ENCODE results near the gene SH3GL2.

The SH3GL2 gene

GRCh38 chr9:17813798-17814197, 234.9 kb downstream of the SH3GL2 start:
- no peak for DNase-seq (ENCODE audit: low read depth)

DNA sequence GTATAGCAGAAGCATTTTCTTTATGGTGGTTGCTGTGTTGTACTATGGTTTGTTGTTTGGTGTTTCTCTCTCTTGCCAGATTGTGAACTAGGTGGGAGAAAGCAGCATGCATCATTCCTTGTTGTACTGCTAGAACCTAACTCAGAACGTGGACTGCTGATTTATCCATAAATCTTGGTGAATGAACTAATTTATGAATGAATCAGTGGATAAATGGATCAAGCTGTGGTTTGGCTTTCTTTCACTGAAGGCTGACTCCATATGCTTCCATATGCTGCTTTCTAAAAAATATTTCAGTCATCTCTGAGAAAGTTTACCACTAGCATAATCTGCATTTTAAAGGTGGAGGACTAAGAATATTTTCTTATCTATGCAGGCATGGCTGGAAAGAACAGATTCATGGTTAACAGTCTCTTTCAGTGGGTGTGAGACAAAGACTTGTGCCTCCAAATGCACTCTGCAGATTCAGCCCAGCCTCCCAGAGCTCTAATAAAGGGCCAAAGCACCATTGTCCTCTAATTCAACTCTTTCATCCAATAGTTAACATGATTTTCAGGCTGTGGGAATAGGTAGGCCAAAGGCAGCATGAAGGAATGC, 237.7 kb downstream of the SH3GL2 start:
- DNase-seq (ENCODE audit: low read depth): no peak

GRCh38 chr9:17824191-17824590, 245.3 kb downstream of the SH3GL2 start:
- no peak for DNase-seq (ENCODE audit: low read depth)

GRCh38 chr9:17824616-17825264, 245.9 kb downstream of the SH3GL2 start:
- DNase-seq (ENCODE audit: low read depth): no peak

DNA sequence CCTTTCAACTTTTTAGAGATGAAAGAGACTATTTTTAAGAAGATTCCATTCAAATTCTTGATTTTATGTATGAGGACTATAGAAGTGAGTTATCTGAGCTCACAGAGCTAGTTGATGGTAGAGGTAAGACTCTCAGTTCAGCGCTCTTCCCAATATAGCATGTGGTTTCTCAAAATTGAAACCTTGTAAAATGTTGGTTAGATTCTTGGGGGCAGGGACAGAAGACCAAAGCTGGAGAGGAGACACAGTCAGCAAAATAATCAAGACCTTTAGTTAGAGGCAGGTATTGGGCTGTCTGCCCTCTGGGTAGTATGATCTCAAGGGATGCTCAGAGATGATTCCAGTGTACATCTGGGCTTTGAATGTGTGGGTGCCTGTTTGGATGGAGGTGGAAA, 246.4 kb downstream of the SH3GL2 start:
- no peak for DNase-seq (ENCODE audit: low read depth)

DNA sequence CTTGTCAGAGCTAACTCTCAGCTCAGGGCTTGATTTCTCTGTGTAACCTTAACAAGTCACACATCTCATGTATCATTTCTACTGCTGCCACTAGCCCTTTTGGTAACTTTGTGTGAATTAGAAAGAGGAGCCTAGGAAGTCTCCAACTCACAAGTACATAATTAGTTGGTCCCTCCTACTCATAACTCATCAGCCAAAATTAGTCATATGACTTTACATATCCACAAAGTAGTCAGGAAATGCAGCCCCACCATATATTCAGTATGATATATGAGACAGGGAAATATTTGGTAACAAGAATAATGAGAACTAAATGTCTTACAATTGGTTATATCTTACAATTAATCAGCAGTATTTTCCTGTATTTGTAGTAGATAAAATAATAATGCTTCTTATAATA, 250.2 kb downstream of the SH3GL2 start:
- no peak for DNase-seq (ENCODE audit: low read depth)

DNA sequence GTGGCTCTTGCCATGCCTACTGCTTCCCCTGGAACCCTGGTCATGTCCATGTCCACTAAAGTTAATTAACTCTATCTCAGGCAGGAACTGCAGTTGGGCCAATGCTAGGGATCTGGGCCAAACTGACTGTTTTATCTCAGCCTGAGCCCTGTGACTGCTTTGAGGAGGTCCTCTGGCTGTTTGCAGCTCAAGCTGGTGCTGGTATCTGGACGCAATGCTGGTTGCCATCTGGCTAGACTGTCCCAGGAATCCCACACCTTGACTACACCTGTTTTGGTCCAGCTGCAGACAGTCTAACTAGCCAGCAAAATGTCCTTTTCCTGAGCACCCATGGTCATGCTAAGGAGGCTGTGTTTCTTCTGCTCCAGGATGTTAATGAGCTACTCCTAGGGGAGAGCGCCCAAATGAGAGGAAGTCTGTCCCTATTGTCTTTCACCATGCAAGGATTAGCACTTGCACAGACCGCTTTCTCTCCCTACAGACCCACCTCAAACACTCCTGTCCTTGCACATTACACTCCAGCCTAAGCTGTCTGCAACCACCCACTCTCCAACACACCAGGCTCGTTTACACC, 251.0 kb downstream of the SH3GL2 start:
- DNase-seq (ENCODE audit: low read depth): no peak

GRCh38 chr9:17832812-17833211, 253.9 kb downstream of the SH3GL2 start:
- DNase-seq (ENCODE audit: low read depth): no peak

DNA sequence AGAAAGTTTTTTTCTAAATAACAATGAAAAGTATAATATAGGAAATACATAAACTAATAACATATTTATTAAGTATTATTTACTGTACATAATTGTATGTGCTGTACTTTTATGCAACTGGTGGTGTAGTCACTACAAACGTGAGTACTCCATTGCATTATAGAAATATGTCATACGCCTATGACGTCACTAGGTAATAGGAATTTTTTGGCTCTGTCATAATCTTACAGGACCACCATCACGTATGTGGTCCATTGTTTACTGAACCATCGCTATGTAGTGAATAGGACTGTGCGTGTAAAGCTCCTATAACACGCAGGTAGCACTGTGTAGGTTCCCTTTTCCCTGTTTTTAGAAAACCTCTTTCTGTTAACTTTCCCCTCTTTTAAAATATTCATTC, 255.0 kb downstream of the SH3GL2 start:
- DNase-seq (ENCODE audit: low read depth): no peak

DNA sequence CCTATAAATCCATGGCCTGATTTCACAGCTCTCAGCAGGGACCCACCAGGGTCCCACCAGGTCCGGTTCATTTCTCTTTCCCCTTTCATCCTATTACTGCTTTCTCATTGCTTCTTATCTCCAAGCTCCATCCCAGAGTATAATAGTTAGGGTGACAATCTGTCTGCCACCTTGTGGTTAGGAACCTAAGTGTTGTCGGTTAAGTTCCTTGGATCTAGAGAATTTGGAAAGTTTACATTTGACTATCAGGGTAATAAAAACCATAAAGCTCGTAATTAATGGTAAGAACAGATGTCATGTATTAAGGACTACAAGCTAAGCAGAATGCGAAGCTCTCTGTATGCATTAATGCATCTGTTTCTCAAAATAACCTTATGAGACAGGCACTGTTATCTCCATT, 259.1 kb downstream of the SH3GL2 start:
- DNase-seq (ENCODE audit: low read depth): no peak

DNA sequence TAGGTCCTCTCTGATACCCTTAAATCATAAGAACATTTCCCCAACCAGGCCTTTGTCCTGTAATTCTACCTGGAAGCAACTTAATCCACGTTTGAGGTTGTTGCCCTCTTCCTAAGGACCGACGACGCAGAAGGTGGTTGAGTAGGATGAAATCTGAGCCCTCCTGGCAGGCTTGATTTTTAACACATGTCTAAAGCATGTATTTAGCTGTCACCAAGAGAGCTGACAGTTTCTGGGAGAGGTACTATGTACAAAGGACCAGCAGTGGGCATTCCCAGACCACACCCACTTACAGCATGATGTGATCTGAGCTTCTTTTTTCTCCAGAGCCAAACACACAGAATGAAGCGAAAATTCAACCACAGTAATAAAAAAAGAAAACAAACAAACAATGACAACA, 260.9 kb downstream of the SH3GL2 start:
- DNase-seq (ENCODE audit: low read depth): no peak

DNA sequence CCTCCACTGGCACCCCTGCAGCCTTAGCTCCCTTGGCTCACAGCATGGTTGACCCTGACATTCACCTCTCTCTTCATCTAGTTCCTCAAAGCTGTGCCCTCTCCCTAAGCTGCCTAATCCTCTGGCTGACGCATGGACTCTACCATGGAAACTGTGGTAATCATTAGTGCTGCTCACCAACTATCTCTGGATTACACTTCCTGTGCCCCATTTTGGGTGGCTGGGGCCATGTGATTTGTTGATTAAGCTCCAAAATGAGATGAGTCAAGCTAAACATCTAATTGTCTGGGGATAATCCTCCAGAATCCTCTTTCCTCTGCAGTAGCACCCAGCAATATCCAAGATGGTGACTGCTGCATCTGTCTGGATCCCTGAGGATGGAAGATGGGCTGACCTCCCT, 264.4 kb downstream of the SH3GL2 start:
- no peak for DNase-seq (ENCODE audit: low read depth)
